ENCODE results near the gene LTBP1. TPM values are rescaled to one million over a fixed set of nuclear protein-coding genes. Genes with fewer than 3 reads are reported as not detected.

The LTBP1 gene
- total RNA-seq, 1 experiment from 2014 or later: 13.9 TPM

DNA sequence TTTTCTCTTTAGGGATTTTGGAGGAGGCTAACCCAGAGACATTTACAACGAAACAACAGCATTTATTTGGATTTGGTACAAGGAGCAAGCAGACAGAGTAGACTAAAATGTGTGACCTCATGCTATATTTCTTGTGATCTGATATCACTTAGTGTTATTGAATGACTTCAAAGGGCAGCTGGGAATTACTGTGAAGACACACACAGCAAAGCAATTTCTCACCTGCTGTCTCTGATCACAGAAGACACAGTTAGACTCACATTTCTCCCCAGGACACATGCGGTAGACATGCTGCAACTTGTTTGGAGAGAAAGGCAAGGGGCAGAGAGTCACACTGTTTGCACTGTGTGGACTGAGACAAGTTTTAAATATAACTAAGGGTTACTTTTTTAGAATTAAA lies 67.5 kb downstream of the LTBP1 start:
- H3K4me3 Mint-ChIP-seq (ENCODE audit: low read depth, unreplicated experiment): no peak overlapping the region
- no TSS peak for BruUV-seq (replicated peaks)
- no peaks in the 10 kb centered on the region for H3K36me3 Mint-ChIP-seq (ENCODE audit: insufficient read depth, unreplicated experiment)
- CTCF ChIA-PET: interaction anchor here (1.1 kb wide), 1 partner anchor 9 kb away, joined by 3 read pairs; no protein-coding TSS in a partner anchor
- intact Hi-C loops (cut with micrococcal nuclease; ENCODE audit: unreplicated experiment): no loop called here
- peak overlapping the region; percentile 8 for H3K27ac Mint-ChIP-seq (ENCODE audit: unreplicated experiment)
- H3K9me3 Mint-ChIP-seq (ENCODE audit: low read depth, unreplicated experiment): no peaks in the 10 kb centered on the region
- TF ChIP-seq, protein P1, sequence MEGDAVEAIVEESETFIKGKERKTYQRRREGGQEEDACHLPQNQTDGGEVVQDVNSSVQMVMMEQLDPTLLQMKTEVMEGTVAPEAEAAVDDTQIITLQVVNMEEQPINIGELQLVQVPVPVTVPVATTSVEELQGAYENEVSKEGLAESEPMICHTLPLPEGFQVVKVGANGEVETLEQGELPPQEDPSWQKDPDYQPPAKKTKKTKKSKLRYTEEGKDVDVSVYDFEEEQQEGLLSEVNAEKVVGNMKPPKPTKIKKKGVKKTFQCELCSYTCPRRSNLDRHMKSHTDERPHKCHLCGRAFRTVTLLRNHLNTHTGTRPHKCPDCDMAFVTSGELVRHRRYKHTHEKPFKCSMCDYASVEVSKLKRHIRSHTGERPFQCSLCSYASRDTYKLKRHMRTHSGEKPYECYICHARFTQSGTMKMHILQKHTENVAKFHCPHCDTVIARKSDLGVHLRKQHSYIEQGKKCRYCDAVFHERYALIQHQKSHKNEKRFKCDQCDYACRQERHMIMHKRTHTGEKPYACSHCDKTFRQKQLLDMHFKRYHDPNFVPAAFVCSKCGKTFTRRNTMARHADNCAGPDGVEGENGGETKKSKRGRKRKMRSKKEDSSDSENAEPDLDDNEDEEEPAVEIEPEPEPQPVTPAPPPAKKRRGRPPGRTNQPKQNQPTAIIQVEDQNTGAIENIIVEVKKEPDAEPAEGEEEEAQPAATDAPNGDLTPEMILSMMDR (IDR thresholded peaks at IDR 0.05; ENCODE audit: unreplicated experiment): no peak
- peaks cover 38% of the 10 kb centered on the region for H3K4me1 Mint-ChIP-seq (ENCODE audit: low read depth, unreplicated experiment)
- no peak for DNase-seq
- H3K27me3 Mint-ChIP-seq (ENCODE audit: unreplicated experiment): no peaks in the 10 kb centered on the region

GRCh38 chr2:33015421-33016142 lies 68.8 kb downstream of the LTBP1 start:
- H3K4me1 Mint-ChIP-seq (ENCODE audit: low read depth, unreplicated experiment): peaks cover 38% of the 10 kb centered on the region
- CTCF ChIA-PET: no interaction called here
- no peaks in the 10 kb centered on the region for H3K36me3 Mint-ChIP-seq (ENCODE audit: insufficient read depth, unreplicated experiment)
- BruUV-seq (replicated peaks): no TSS peak
- intact Hi-C loops (cut with micrococcal nuclease; ENCODE audit: unreplicated experiment): no loop called here
- peak; percentile 30 for DNase-seq
- TF ChIP-seq, protein P1 (IDR thresholded peaks at IDR 0.05; ENCODE audit: unreplicated experiment): no peak
- H3K27ac Mint-ChIP-seq (ENCODE audit: unreplicated experiment): peak overlapping the region; percentile 22
- H3K27me3 Mint-ChIP-seq (ENCODE audit: unreplicated experiment): no peaks in the 10 kb centered on the region
- no peaks in the 10 kb centered on the region for H3K9me3 Mint-ChIP-seq (ENCODE audit: low read depth, unreplicated experiment)
- H3K4me3 Mint-ChIP-seq (ENCODE audit: low read depth, unreplicated experiment): no peak overlapping the region

GRCh38 chr2:33018271-33018670 lies 71.5 kb downstream of the LTBP1 start:
- Mint-ChIP-seq H3K27ac (ENCODE audit: unreplicated experiment) (no peak overlapping the region), H3K4me3 (ENCODE audit: low read depth, unreplicated experiment) (no peak overlapping the region), H3K9me3 (ENCODE audit: low read depth, unreplicated experiment) (no peaks in the 10 kb centered on the region), H3K36me3 (ENCODE audit: insufficient read depth, unreplicated experiment) (no peaks in the 10 kb centered on the region), H3K4me1 (ENCODE audit: low read depth, unreplicated experiment) (peaks cover 32% of the 10 kb centered on the region), H3K27me3 (ENCODE audit: unreplicated experiment) (no peaks in the 10 kb centered on the region)
- CTCF ChIA-PET: no interaction called here
- DNase-seq: no peak
- TF ChIP-seq, protein P1 (IDR thresholded peaks at IDR 0.05; ENCODE audit: unreplicated experiment): no peak
- BruUV-seq (replicated peaks): no TSS peak
- intact Hi-C loops (cut with micrococcal nuclease; ENCODE audit: unreplicated experiment): no loop called here

DNA sequence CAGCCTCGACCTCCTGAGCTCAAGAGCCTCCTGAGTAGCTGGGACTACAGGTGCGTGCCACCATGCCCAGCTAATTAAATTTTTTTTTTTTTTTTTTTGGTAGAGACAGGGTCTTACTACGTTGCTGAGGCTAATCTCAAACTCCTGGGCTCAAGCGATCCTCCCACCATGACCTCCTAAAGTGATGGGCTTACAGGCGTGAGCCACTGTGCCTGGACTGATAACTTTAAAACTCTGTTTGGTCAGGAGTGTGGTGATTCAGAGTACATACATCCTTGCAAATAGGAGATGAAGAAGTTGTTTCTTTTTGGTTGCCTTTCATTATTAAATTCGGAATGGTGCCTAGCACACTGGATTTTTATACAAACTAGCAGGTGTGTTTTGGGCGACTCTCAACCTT lies 73.0 kb downstream of the LTBP1 start:
- Mint-ChIP-seq H3K9me3 (ENCODE audit: low read depth, unreplicated experiment) (no peaks in the 10 kb centered on the region), H3K27me3 (ENCODE audit: unreplicated experiment) (no peaks in the 10 kb centered on the region), H3K36me3 (ENCODE audit: insufficient read depth, unreplicated experiment) (no peaks in the 10 kb centered on the region), H3K27ac (ENCODE audit: unreplicated experiment) (no peak overlapping the region), H3K4me1 (ENCODE audit: low read depth, unreplicated experiment) (peaks cover 29% of the 10 kb centered on the region), H3K4me3 (ENCODE audit: low read depth, unreplicated experiment) (no peak overlapping the region)
- BruUV-seq (replicated peaks): no TSS peak
- DNase-seq: no peak
- intact Hi-C loops (cut with micrococcal nuclease; ENCODE audit: unreplicated experiment): no loop called here
- CTCF ChIA-PET: interaction anchor here (0.6 kb wide), 1 partner anchor 43 kb away, joined by 3 read pairs; no protein-coding TSS in a partner anchor
- TF ChIP-seq, protein P1 (IDR thresholded peaks at IDR 0.05; ENCODE audit: unreplicated experiment): no peak

All from Calu3 (cell line).